Progenitor cell of endocrine pancreas (in vitro differentiated cells): ENCODE measurements around the gene ALPL. TPM values are rescaled to one million over a fixed set of nuclear protein-coding genes. Genes with fewer than 3 reads are reported as not detected.

ENCODE experiments used
- DNase-seq: peaks from one replicate; pipeline ENCODE4 v3.0.0; 2021; ENCODE audit warnings: low spot score; ENCODE audit not compliant: unreplicated experiment
- H3K27ac Mint-ChIP-seq: 2 replicates; pipeline ENCODE4 v1.8.0; 2021; ENCODE audit warnings: mild to moderate bottlenecking, moderate library complexity, mixed read lengths
- H3K27me3 Mint-ChIP-seq: 2 replicates; pipeline ENCODE4 v1.8.0; 2021; ENCODE audit warnings: mixed read lengths
- H3K36me3 Mint-ChIP-seq: 2 replicates; pipeline ENCODE4 v1.8.0; 2022; ENCODE audit warnings: mixed read lengths; ENCODE audit not compliant: insufficient read depth
- H3K4me1 Mint-ChIP-seq: 2 replicates; pipeline ENCODE4 v1.8.0; 2021; ENCODE audit warnings: low read depth, mixed read lengths
- H3K4me3 Mint-ChIP-seq: 2 replicates; pipeline ENCODE4 v1.8.0; 2021; ENCODE audit warnings: low read depth, mild to moderate bottlenecking, moderate library complexity, mixed read lengths
- H3K9me3 Mint-ChIP-seq: 2 replicates; pipeline ENCODE4 v1.8.0; 2021; ENCODE audit warnings: low read depth, mixed read lengths
- CTCF ChIP-seq: fragments of 200-600 bp; sonication (generic); IDR thresholded peaks from one replicate; pipeline ENCODE4 v1.5.0; 2021; ENCODE audit warnings: antibody characterized with exemption, mild to moderate bottlenecking; ENCODE audit not compliant: unreplicated experiment
- total RNA-seq: library from RNA; stranded (reverse); gene quantifications from 2 replicates; pipeline ENCODE4 v1.2.1, GENCODE V29; 2021

The ALPL gene
- total RNA-seq, 1 donor from 2014 or later = 18.8 TPM

GRCh38 chr1:21589618-21590017 is 80.4 kb downstream of the ALPL start:
- Mint-ChIP-seq H3K9me3 (no peaks in the 10 kb centered on the region), H3K4me3 (no peak overlapping the region), H3K27ac (no peak overlapping the region), H3K4me1 (no peaks in the 10 kb centered on the region), H3K36me3 (no peaks in the 10 kb centered on the region), H3K27me3 (peaks cover 32% of the 10 kb centered on the region)
- DNase-seq = no peak
- TF ChIP-seq CTCF = no peak

GRCh38 chr1:21590126-21590880 is 81.1 kb downstream of the ALPL start:
- Mint-ChIP-seq H3K9me3 (no peaks in the 10 kb centered on the region), H3K4me3 (no peak overlapping the region), H3K27ac (no peak overlapping the region), H3K27me3 (peaks cover 27% of the 10 kb centered on the region), H3K36me3 (no peaks in the 10 kb centered on the region), H3K4me1 (no peaks in the 10 kb centered on the region)
- TF ChIP-seq CTCF = no peak
- no peak for DNase-seq

GRCh38 chr1:21590934-21591333 is 81.7 kb downstream of the ALPL start:
- no peak for TF ChIP-seq CTCF

GRCh38 chr1:21592086-21592865 is 83.1 kb downstream of the ALPL start:
- no peak for DNase-seq
- H3K9me3 Mint-ChIP-seq = no peaks in the 10 kb centered on the region
- no peak overlapping the region for H3K27ac Mint-ChIP-seq
- peaks cover 20% of the 10 kb centered on the region for H3K27me3 Mint-ChIP-seq
- H3K4me3 Mint-ChIP-seq = no peak overlapping the region
- no peaks in the 10 kb centered on the region for H3K4me1 Mint-ChIP-seq
- no peaks in the 10 kb centered on the region for H3K36me3 Mint-ChIP-seq
- no peak for TF ChIP-seq CTCF

More at GRCh38 chr1:21590934-21591333, 81.7 kb downstream of the ALPL start:
- Mint-ChIP-seq H3K27me3 (peaks cover 27% of the 10 kb centered on the region), H3K9me3 (no peaks in the 10 kb centered on the region), H3K4me1 (no peaks in the 10 kb centered on the region), H3K4me3 (no peak overlapping the region), H3K36me3 (no peaks in the 10 kb centered on the region), H3K27ac (no peak overlapping the region)
- no peak for DNase-seq

- DNase-seq = no peak
- Mint-ChIP-seq H3K27ac (no peak overlapping the region), H3K27me3 (peaks cover 15% of the 10 kb centered on the region), H3K4me3 (no peak overlapping the region), H3K36me3 (no peaks in the 10 kb centered on the region), H3K9me3 (no peaks in the 10 kb centered on the region), H3K4me1 (no peaks in the 10 kb centered on the region)
- TF ChIP-seq CTCF = no peak
These were observed 84.0 kb downstream of the ALPL start for GRCh38 chr1:21593231-21593630.
